HepG2 (cell line): ENCODE data around the gene IRAK2. TPM values are rescaled to one million over a fixed set of nuclear protein-coding genes. Genes with fewer than 3 reads are reported as not detected.

Experiments
- ATAC-seq: fragments of 200-7000 bp; cut with Tn5 transposase; 3 replicates; pipeline ENCODE4 v1.9.1; 2020; ENCODE audit warnings: mild to moderate bottlenecking, moderate library complexity
- BruUV-seq: library from RNA; stranded (reverse); fragments of 400-500 nt; replicated peaks from 2 replicates; lab custom pipeline; 2021; lab: Mats Ljungman, UMichigan
- CTCF ChIA-PET: fragments of 300-600 bp; formaldehyde crosslinking; extraction: SDS; loops from one replicate; lab custom pipeline; 2021; ENCODE audit warnings: low total read pairs, inconsistent platforms, low intra/inter-chr PET ratio; lab: Yijun Ruan, JAX
- POLR2A ChIA-PET: fragments of 350-600 bp; sonication (Branson Sonifier 250); formaldehyde crosslinking; loops from one replicate; lab custom pipeline; 2020; ENCODE audit warnings: antibody characterized with exemption, inconsistent platforms; lab: Yijun Ruan, JAX
- DNase-seq: peaks from one replicate; pipeline ENCODE4 v3.0.0-alpha.2; 2015; ENCODE audit warnings: low spot score
- FAIRE-seq: peaks from 3 replicates; lab custom pipeline; 2011; peaks lifted over from hg19 to GRCh38; lab: Jason Lieb, UNC
- H2AFZ ChIP-seq: one replicate; pipeline ENCODE4 v1.6.1; 2011; ENCODE audit warnings: low read length, inconsistent platforms
- H3K27ac ChIP-seq: fragments of 300-600 bp; 3 replicates; pipeline ENCODE4 v1.8.0; 2011; ENCODE audit warnings: mixed run types, mild to moderate bottlenecking, mixed read lengths, low read length, inconsistent platforms; ENCODE audit not compliant: insufficient read depth; ENCODE audit errors: extremely low read length
- H3K27me3 ChIP-seq, 2 experiments: fragments of 200-600 bp in 1 of 2; 2 replicates in 1 of 2; 3 replicates in 1 of 2; pipeline versions ENCODE4 v1.6.0 to v1.8.0; 2011; ENCODE audit warnings: low read length in 2 of 2, mild to moderate bottlenecking in 2 of 2, moderate library complexity in 2 of 2, inconsistent platforms in 1 of 2; ENCODE audit not compliant: insufficient read depth in 2 of 2, control insufficient read depth in 1 of 2
- H3K36me3 ChIP-seq, 2 experiments: fragments of 200-600 bp in 1 of 2; replicated peaks in 1 of 2; 2 replicates in 1 of 2; 3 replicates in 1 of 2; pipeline versions ENCODE4 v1.5.1 to v1.8.0; 2011; ENCODE audit warnings: low read length in 2 of 2, inconsistent platforms in 1 of 2; ENCODE audit not compliant: insufficient read depth in 2 of 2, control insufficient read depth in 1 of 2
- H3K4me1 ChIP-seq: 2 replicates; pipeline ENCODE4 v1.5.1; 2012; ENCODE audit warnings: low read length, inconsistent platforms; ENCODE audit not compliant: insufficient read depth
- H3K4me2 ChIP-seq: 2 replicates; pipeline ENCODE4 v1.6.0; 2011; ENCODE audit warnings: low read depth, low read length, inconsistent platforms
- H3K4me3 ChIP-seq, 3 experiments: fragments of 200-600 bp in 1 of 3; sonication (generic), shearing (Covaris generic) in 1 of 3; replicated peaks in 1 of 3; 2 replicates each; pipeline ENCODE4 v1.5.1; 2011 to 2016; ENCODE audit warnings: low read length in 3 of 3, inconsistent platforms in 2 of 3, low read depth in 2 of 3, mild to moderate bottlenecking in 2 of 3, control low read depth in 1 of 3, mixed read lengths in 1 of 3; ENCODE audit not compliant: insufficient read depth in 1 of 3
- H3K79me2 ChIP-seq: one replicate; pipeline ENCODE4 v1.6.1; 2011; ENCODE audit warnings: low read length, inconsistent platforms; ENCODE audit not compliant: insufficient read depth
- H3K9ac ChIP-seq: 2 replicates; pipeline ENCODE4 v1.6.0; 2011; ENCODE audit warnings: mild to moderate bottlenecking, low read depth, low read length, inconsistent platforms; ENCODE audit not compliant: insufficient read depth
- H3K9me3 ChIP-seq: 2 replicates; pipeline ENCODE4 v1.5.1; 2012; ENCODE audit warnings: mild to moderate bottlenecking, low read length
- H4K20me1 ChIP-seq: 2 replicates; pipeline ENCODE4 v1.6.0; 2011; ENCODE audit warnings: inconsistent platforms, mild to moderate bottlenecking, low read length, moderate library complexity; ENCODE audit not compliant: insufficient read depth
- HNRNPLL ChIP-seq: fragments of 200-400 bp; formaldehyde crosslinking; IDR thresholded peaks from 2 replicates; pipeline ENCODE4 v1.6.1; 2017; ENCODE audit warnings: mild to moderate bottlenecking, low read depth, low read length; ENCODE audit not compliant: poor library complexity, severe bottlenecking
- MED1 ChIP-seq: sonication (generic); formaldehyde crosslinking; IDR thresholded peaks from 2 replicates; pipeline ENCODE4 v1.4.0; 2020; ENCODE audit warnings: missing genetic modification reagents
- MEIS1 ChIP-seq: sonication (generic); formaldehyde crosslinking; IDR thresholded peaks from 2 replicates; pipeline ENCODE4 v1.9.0; 2021; ENCODE audit warnings: mild to moderate bottlenecking, missing genetic modification reagents, moderate library complexity, borderline replicate concordance
- PAWR ChIP-seq: sonication (generic); formaldehyde crosslinking; IDR thresholded peaks from 2 replicates; pipeline ENCODE4 v1.4.0; 2020; ENCODE audit warnings: missing genetic modification reagents, mild to moderate bottlenecking, borderline replicate concordance
- ZNF121 ChIP-seq: sonication (generic); formaldehyde crosslinking; IDR thresholded peaks from 2 replicates; pipeline ENCODE4 v1.5.0; 2020; ENCODE audit warnings: mild to moderate bottlenecking, missing genetic modification reagents
- ZNF17 ChIP-seq: sonication (generic); formaldehyde crosslinking; IDR thresholded peaks from 2 replicates; pipeline ENCODE4 v1.5.0; 2020; ENCODE audit warnings: mild to moderate bottlenecking, missing genetic modification reagents
- ZNF263 ChIP-seq: sonication (generic); formaldehyde crosslinking; IDR thresholded peaks from 2 replicates; pipeline ENCODE4 v1.4.0; 2020; ENCODE audit warnings: missing genetic modification reagents
- ZNF296 ChIP-seq: sonication (generic); formaldehyde crosslinking; conservative IDR thresholded peaks from 2 replicates; pipeline ENCODE4 v1.5.0; 2020; ENCODE audit warnings: mild to moderate bottlenecking, missing genetic modification reagents
- ZNF460 ChIP-seq: sonication (generic); formaldehyde crosslinking; IDR thresholded peaks from 2 replicates; pipeline ENCODE4 v1.5.1; 2020; ENCODE audit warnings: missing genetic modification reagents, mild to moderate bottlenecking, borderline replicate concordance
- ZNF737 ChIP-seq: sonication (generic); formaldehyde crosslinking; IDR thresholded peaks from 2 replicates; pipeline ENCODE4 v1.5.0; 2020; ENCODE audit warnings: missing genetic modification reagents, mild to moderate bottlenecking, borderline replicate concordance
- ZNF781 ChIP-seq: sonication (generic); formaldehyde crosslinking; IDR thresholded peaks from 2 replicates; pipeline ENCODE4 v1.5.1; 2020; ENCODE audit warnings: borderline replicate concordance, mild to moderate bottlenecking, missing genetic modification reagents; ENCODE audit errors: not compliant biosample characterization
- ZSCAN21 ChIP-seq: sonication (generic); formaldehyde crosslinking; IDR thresholded peaks from 2 replicates; pipeline ENCODE4 v1.8.0; 2022; ENCODE audit warnings: mild to moderate bottlenecking, missing genetic modification reagents, moderate library complexity, borderline replicate concordance
- WGBS: methylation state at CpG from one replicate; pipeline ENCODE4 v1.1.6; 2017; ENCODE audit warnings: low lambda C conversion rate; 5-methylcytosine and 5-hydroxymethylcytosine counted together
- in situ Hi-C: cut with HindIII; loops from 2 replicates; pipeline ENCODE4 v1.10.0; 2017; ENCODE audit warnings: low pct_unique_long_range_greater_than_20kb; ENCODE audit not compliant: extremely low pct_ligation_motif_present
- intact Hi-C: fragments of 100-400 bp; cut with micrococcal nuclease; formaldehyde crosslinking; loops from one replicate; pipeline ENCODE4 v1.10.0; 2022; ENCODE audit not compliant: unreplicated experiment
- polyA plus RNA-seq, 8 experiments: library from polyadenylated mRNA; depleted of rRNA in 3 of 8; stranded (reverse) in 7 of 8; unstranded in 1 of 8; fragments of >200 nt; fragmentation: Illumina TruSeq in 4 of 8; extraction: Trizol in 4 of 8; gene quantifications; 2 replicates each; pipeline versions ENCODE4 v1.2.1 to v1.2.3, GENCODE V29; 2011 to 2016; ENCODE audit warnings: low read depth in 4 of 8, missing spikeins in 1 of 8, mixed read lengths in 1 of 8; ENCODE audit not compliant: insufficient read depth in 1 of 8
- total RNA-seq, 5 experiments: library from RNA; depleted of rRNA; stranded (reverse); fragments of >200 nt; fragmentation: Illumina TruSeq; extraction: Trizol; gene quantifications; 2 replicates each; pipeline ENCODE4 v1.2.3, GENCODE V29; 2016; ENCODE audit warnings: low read depth in 1 of 5
- TF ChIP-seq, protein P1 (sequence below), 2 experiments: IDR thresholded peaks; 2 replicates each; pipeline ENCODE4 v1.6.1; 2011 to 2012; ENCODE audit warnings: low read length in 2 of 2, borderline replicate concordance in 1 of 2, low read depth in 1 of 2, mild to moderate bottlenecking in 1 of 2, moderate library complexity in 1 of 2

IRAK2 gene
- total and polyA plus RNA-seq, 2 of the 13 experiments (the other 11 are each of a cell fraction or from before 2014, with no cell fraction given): 13.1 to 23.3 TPM

DNA sequence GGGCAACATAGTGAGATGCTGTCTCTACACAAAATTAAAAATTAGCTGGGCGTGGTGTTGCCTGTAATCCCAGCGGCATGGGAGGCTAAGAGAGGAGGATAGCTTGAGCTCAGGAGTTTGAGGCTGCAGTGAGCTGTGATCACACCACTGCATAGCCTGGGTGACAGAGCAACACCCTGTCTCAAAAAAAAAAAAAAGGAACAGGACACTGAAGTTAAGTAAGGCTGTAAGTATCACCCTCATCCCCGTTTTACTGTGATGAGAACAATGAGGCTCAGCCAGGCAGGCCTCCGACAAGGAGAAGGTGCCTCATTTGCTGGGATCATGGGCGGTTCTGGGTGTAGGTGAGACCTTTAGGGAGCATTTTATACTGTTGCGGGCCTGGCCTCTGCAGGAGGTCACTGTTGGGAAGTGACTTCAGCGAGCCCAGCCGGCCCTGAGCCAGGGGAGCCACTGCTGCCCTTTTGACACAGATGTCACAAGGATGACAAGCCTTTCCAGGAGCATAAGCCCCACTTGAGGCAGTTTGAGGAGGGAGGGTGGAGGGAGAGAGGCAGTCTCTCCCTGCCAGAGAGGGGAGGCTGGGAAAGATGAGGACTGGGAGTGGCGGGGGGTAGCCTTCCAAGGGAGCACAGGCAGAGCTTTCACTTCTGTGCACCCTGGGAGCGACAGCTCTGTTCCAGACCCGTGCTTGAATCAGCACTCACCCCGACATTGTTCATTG is 30.8 kb downstream of the IRAK2 start:
- ChIA-PET CTCF (no interaction called here), POLR2A (interaction anchor here (5.8 kb wide), 1 partner anchor 9 kb away, joined by 117 read pairs; no protein-coding TSS in a partner anchor)
- H2AFZ ChIP-seq: no peak overlapping the region
- H3K79me2 ChIP-seq: peaks cover 13% of the 10 kb centered on the region
- intact Hi-C loops: no loop called here
- WGBS: 86% methylated on average over 10 of the region's 12 CpGs
- no peaks in the 10 kb centered on the region for H3K9me3 ChIP-seq
- H3K27ac ChIP-seq: no peak overlapping the region
- ATAC-seq (no peak), FAIRE-seq (no peak), DNase-seq (no peak)
- peaks cover 70% of the 10 kb centered on the region for H3K4me1 ChIP-seq
- in situ Hi-C loops: no loop called here
- no TSS peak for BruUV-seq
- no peak overlapping the region for H3K4me2 ChIP-seq
- peaks cover 0 to 19% of the 10 kb centered on the region in 2 experiments; a peak in 3 of 5 replicates for H3K36me3 ChIP-seq
- no peak overlapping the region for H3K9ac ChIP-seq
- no peak for TF ChIP-seq PAWR (CRISPR knock-in tag)
- 0 out of 2 replicates have a peak, but pooled peaks have one; percentile 25 for TF ChIP-seq ZNF263 (CRISPR knock-in tag)
- no peak for TF ChIP-seq MED1 (CRISPR knock-in tag)
- no peak for TF ChIP-seq ZNF460 (CRISPR knock-in tag)
- TF ChIP-seq ZNF737 (CRISPR knock-in tag): no peak
- TF ChIP-seq ZNF121 (CRISPR knock-in tag): 0 out of 2 replicates have a peak, but pooled peaks have one; percentile 26
- H4K20me1 ChIP-seq: no peaks in the 10 kb centered on the region
- no peaks in the 10 kb centered on the region for H3K27me3 ChIP-seq
- H3K4me3 ChIP-seq: no peak overlapping the region

- H3K79me2 ChIP-seq: peaks cover 13% of the 10 kb centered on the region
- intact Hi-C loops: no loop called here
- in situ Hi-C loops: no loop called here
- DNase-seq (no peak), FAIRE-seq (no peak), ATAC-seq (no peak)
- no peak overlapping the region for H3K9ac ChIP-seq
- no TSS peak for BruUV-seq
- no peaks in the 10 kb centered on the region for H3K9me3 ChIP-seq
- ChIA-PET CTCF (no interaction called here), POLR2A (no interaction called here)
- H2AFZ ChIP-seq: no peak overlapping the region
- H3K36me3 ChIP-seq: peaks cover 5 to 29% of the 10 kb centered on the region in 2 experiments; a peak in 4 of 5 replicates
- no peak overlapping the region for H3K4me3 ChIP-seq
- no peak overlapping the region for H3K4me2 ChIP-seq
- no peaks in the 10 kb centered on the region for H3K27me3 ChIP-seq
- no peak overlapping the region for H3K27ac ChIP-seq
- no peaks in the 10 kb centered on the region for H4K20me1 ChIP-seq
- WGBS: 91% methylated on average over 11 of the region's 12 CpGs
- H3K4me1 ChIP-seq: peaks cover 64% of the 10 kb centered on the region
- TF ChIP-seq ZNF17 (no peak), ZNF781 (CRISPR knock-in tag) (no peak), ZNF296 (CRISPR knock-in tag) (no peak), MEIS1 (CRISPR knock-in tag) (no peak), HNRNPLL (no peak), ZSCAN21 (CRISPR knock-in tag) (no peak)
- TF ChIP-seq, protein P1, sequence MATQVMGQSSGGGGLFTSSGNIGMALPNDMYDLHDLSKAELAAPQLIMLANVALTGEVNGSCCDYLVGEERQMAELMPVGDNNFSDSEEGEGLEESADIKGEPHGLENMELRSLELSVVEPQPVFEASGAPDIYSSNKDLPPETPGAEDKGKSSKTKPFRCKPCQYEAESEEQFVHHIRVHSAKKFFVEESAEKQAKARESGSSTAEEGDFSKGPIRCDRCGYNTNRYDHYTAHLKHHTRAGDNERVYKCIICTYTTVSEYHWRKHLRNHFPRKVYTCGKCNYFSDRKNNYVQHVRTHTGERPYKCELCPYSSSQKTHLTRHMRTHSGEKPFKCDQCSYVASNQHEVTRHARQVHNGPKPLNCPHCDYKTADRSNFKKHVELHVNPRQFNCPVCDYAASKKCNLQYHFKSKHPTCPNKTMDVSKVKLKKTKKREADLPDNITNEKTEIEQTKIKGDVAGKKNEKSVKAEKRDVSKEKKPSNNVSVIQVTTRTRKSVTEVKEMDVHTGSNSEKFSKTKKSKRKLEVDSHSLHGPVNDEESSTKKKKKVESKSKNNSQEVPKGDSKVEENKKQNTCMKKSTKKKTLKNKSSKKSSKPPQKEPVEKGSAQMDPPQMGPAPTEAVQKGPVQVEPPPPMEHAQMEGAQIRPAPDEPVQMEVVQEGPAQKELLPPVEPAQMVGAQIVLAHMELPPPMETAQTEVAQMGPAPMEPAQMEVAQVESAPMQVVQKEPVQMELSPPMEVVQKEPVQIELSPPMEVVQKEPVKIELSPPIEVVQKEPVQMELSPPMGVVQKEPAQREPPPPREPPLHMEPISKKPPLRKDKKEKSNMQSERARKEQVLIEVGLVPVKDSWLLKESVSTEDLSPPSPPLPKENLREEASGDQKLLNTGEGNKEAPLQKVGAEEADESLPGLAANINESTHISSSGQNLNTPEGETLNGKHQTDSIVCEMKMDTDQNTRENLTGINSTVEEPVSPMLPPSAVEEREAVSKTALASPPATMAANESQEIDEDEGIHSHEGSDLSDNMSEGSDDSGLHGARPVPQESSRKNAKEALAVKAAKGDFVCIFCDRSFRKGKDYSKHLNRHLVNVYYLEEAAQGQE (IDR thresholded peaks at IDR 0.05; ENCODE audit: borderline replicate concordance in 1 of 2, low read depth in 1 of 2, low read length in 2 of 2): no peak
Measured at GRCh38 chr3:10196389-10197052, 31.8 kb downstream of the IRAK2 start.
